Body of pancreas (tissue), 4 donors: ENCODE measurements around the gene TRPV2.

ENCODE experiments used
- POLR2A ChIP-seq, 3 donors: fragments of 450-650 bp; IDR thresholded peaks; one replicate each; pipeline ENCODE4 v1.6.1; 2016; ENCODE audit warnings: antibody characterized with exemption in 3 of 3, mild to moderate bottlenecking in 2 of 3
- TF ChIP-seq, protein P1 (sequence below), 7 experiments: fragments of 450-650 bp in 4 of 7; fragments of 200-600 bp in 3 of 7; sonication (generic) in 3 of 7; IDR thresholded peaks; one replicate each; pipeline ENCODE4 v1.5.1; 2016 to 2019; ENCODE audit warnings: antibody characterized with exemption in 7 of 7

GRCh38 chr17:16468428-16468992, 53.1 kb downstream of the TRPV2 start:
- TF ChIP-seq, protein P1, sequence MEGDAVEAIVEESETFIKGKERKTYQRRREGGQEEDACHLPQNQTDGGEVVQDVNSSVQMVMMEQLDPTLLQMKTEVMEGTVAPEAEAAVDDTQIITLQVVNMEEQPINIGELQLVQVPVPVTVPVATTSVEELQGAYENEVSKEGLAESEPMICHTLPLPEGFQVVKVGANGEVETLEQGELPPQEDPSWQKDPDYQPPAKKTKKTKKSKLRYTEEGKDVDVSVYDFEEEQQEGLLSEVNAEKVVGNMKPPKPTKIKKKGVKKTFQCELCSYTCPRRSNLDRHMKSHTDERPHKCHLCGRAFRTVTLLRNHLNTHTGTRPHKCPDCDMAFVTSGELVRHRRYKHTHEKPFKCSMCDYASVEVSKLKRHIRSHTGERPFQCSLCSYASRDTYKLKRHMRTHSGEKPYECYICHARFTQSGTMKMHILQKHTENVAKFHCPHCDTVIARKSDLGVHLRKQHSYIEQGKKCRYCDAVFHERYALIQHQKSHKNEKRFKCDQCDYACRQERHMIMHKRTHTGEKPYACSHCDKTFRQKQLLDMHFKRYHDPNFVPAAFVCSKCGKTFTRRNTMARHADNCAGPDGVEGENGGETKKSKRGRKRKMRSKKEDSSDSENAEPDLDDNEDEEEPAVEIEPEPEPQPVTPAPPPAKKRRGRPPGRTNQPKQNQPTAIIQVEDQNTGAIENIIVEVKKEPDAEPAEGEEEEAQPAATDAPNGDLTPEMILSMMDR (IDR thresholded peaks at IDR 0.05), result no peak
- no peak for TF ChIP-seq POLR2A (IDR thresholded peaks at IDR 0.05)
